K562 (cell line): ENCODE data around the gene TNFRSF18. TPM values are rescaled to one million over a fixed set of nuclear protein-coding genes. Genes with fewer than 3 reads are reported as not detected.

ENCODE experiments used
- ARID1B ChIP-seq: fragments of 450-650 bp; IDR thresholded peaks from 2 replicates; pipeline ENCODE4 v1.6.1; 2016; ENCODE audit warnings: antibody characterized with exemption, mild to moderate bottlenecking, inconsistent platforms
- CBX3 ChIP-seq, 2 experiments: IDR thresholded peaks; 1 replicate in 1 of 2; 2 replicates in 1 of 2; pipeline ENCODE4 v1.6.1; 2012; ENCODE audit warnings: inconsistent platforms in 2 of 2, low read length in 2 of 2, borderline replicate concordance in 1 of 2, control low read depth in 1 of 2
- CHD1 ChIP-seq: fragments of 200-600 bp; sonication (generic); IDR thresholded peaks from one replicate; pipeline ENCODE4 v1.6.1; 2012; ENCODE audit warnings: mild to moderate bottlenecking, moderate library complexity, low read length, inconsistent platforms
- FUS ChIP-seq: fragments of 200-400 bp; formaldehyde crosslinking; optimal IDR thresholded peaks from 2 replicates; pipeline ENCODE3; 2017; ENCODE audit warnings: low read depth, low read length
- KLF6 ChIP-seq: fragments of 250-450 bp; sonication (Bioruptor Pico); IDR thresholded peaks from 2 replicates; pipeline ENCODE4 v1.4.0; 2020; ENCODE audit warnings: mild to moderate bottlenecking, moderate library complexity, borderline replicate concordance
- NCOA6 ChIP-seq: fragments of 450-650 bp; IDR thresholded peaks from 2 replicates; pipeline ENCODE4 v1.6.1; 2017; ENCODE audit warnings: mild to moderate bottlenecking
- NR2C1 ChIP-seq, 2 experiments: fragments of 450-650 bp; IDR thresholded peaks; 2 replicates each; pipeline ENCODE4 v1.6.1; 2017; ENCODE audit warnings: mild to moderate bottlenecking in 2 of 2, antibody characterized with exemption in 1 of 2, inconsistent platforms in 1 of 2, missing compliant biosample characterization in 1 of 2, missing genetic modification characterization in 1 of 2
- NR4A1 ChIP-seq, 2 experiments: fragments of 250-450 bp in 1 of 2; fragments of 450-650 bp in 1 of 2; sonication (Bioruptor Pico) in 1 of 2; IDR thresholded peaks; 2 replicates each; pipeline versions ENCODE4 v1.4.0 to v1.6.1; 2016 to 2020; ENCODE audit warnings: mild to moderate bottlenecking in 2 of 2, missing compliant biosample characterization in 1 of 2, missing genetic modification characterization in 1 of 2, moderate library complexity in 1 of 2
- PHF8 ChIP-seq: fragments of 200-600 bp; sonication (generic); IDR thresholded peaks from 2 replicates; pipeline ENCODE4 v1.6.1; 2012; ENCODE audit warnings: mixed run types, mild to moderate bottlenecking, inconsistent platforms, low read length, moderate library complexity, borderline replicate concordance
- POLR2A ChIP-seq: fragments of 450-650 bp; conservative IDR thresholded peaks from 2 replicates; pipeline ENCODE4 v1.6.1; 2016
- RBM39 ChIP-seq: fragments of 200-400 bp; formaldehyde crosslinking; optimal IDR thresholded peaks from 2 replicates; pipeline ENCODE3; 2018; ENCODE audit warnings: low read depth, low read length
- U2AF1 ChIP-seq: fragments of 200-400 bp; formaldehyde crosslinking; optimal IDR thresholded peaks from 2 replicates; pipeline ENCODE3; 2017; ENCODE audit warnings: mild to moderate bottlenecking, low read depth, low read length, moderate library complexity
- ZC3H11A ChIP-seq: IDR thresholded peaks from 2 replicates; pipeline ENCODE4 v1.6.1; 2012; ENCODE audit warnings: low read depth, low read length, improper control_type of control experiment
- ZNF165 ChIP-seq: fragments of 250-450 bp; sonication (Bioruptor Pico); IDR thresholded peaks from 2 replicates; pipeline ENCODE4 v1.4.0; 2020; ENCODE audit warnings: borderline replicate concordance
- ZNF717 ChIP-seq: fragments of 250-450 bp; sonication (Bioruptor Pico); IDR thresholded peaks from 2 replicates; pipeline ENCODE4 v1.5.0; 2021
- polyA plus RNA-seq, 8 experiments: library from polyadenylated mRNA; depleted of rRNA in 4 of 8; stranded (reverse) in 5 of 8; unstranded in 3 of 8; fragments of >200 nt; fragmentation: Nextera tagmentation in 2 of 8; fragmentation: Illumina TruSeq in 1 of 8; extraction: Ambion mirVana in 2 of 8; extraction: Trizol in 1 of 8; gene quantifications; 2 replicates each; pipeline versions ENCODE4 v1.2.1 to v1.2.3, GENCODE V29; 2011 to 2014; ENCODE audit warnings: inconsistent platforms in 1 of 8, missing spikeins in 1 of 8
- total RNA-seq, 7 experiments: library from RNA; depleted of rRNA in 6 of 7; stranded (reverse); fragments of >200 nt in 6 of 7; fragmentation: Illumina TruSeq in 2 of 7; extraction: Trizol in 2 of 7; gene quantifications; 2 replicates each; pipeline versions ENCODE4 v1.2.1 to v1.2.3, GENCODE V29; 2011 to 2021; ENCODE audit warnings: low replicate concordance in 1 of 7
- TF ChIP-seq, protein P1 (sequence below): sonication (generic); formaldehyde crosslinking; IDR thresholded peaks from 2 replicates; pipeline ENCODE4 v1.8.0; 2023; ENCODE audit warnings: missing genetic modification reagents, mild to moderate bottlenecking, borderline replicate concordance
- TF ChIP-seq, protein P2 (sequence below): fragments of 450-650 bp; IDR thresholded peaks from 2 replicates; pipeline ENCODE4 v1.7.1; 2018; ENCODE audit warnings: mild to moderate bottlenecking, low read depth; ENCODE audit not compliant: partially characterized antibody
- TF ChIP-seq, protein P3 (sequence below): IDR thresholded peaks from 2 replicates; pipeline ENCODE4 v1.6.1; 2012; ENCODE audit warnings: low read depth, low read length, improper control_type of control experiment, borderline replicate concordance

The TNFRSF18 gene
- total and polyA plus RNA-seq, 9 of the 15 experiments (the other 6 are each of a cell fraction or from before 2014, with no cell fraction given) = 0.24 to 0.27 TPM; not detected in 7

- TF ChIP-seq, protein P1, sequence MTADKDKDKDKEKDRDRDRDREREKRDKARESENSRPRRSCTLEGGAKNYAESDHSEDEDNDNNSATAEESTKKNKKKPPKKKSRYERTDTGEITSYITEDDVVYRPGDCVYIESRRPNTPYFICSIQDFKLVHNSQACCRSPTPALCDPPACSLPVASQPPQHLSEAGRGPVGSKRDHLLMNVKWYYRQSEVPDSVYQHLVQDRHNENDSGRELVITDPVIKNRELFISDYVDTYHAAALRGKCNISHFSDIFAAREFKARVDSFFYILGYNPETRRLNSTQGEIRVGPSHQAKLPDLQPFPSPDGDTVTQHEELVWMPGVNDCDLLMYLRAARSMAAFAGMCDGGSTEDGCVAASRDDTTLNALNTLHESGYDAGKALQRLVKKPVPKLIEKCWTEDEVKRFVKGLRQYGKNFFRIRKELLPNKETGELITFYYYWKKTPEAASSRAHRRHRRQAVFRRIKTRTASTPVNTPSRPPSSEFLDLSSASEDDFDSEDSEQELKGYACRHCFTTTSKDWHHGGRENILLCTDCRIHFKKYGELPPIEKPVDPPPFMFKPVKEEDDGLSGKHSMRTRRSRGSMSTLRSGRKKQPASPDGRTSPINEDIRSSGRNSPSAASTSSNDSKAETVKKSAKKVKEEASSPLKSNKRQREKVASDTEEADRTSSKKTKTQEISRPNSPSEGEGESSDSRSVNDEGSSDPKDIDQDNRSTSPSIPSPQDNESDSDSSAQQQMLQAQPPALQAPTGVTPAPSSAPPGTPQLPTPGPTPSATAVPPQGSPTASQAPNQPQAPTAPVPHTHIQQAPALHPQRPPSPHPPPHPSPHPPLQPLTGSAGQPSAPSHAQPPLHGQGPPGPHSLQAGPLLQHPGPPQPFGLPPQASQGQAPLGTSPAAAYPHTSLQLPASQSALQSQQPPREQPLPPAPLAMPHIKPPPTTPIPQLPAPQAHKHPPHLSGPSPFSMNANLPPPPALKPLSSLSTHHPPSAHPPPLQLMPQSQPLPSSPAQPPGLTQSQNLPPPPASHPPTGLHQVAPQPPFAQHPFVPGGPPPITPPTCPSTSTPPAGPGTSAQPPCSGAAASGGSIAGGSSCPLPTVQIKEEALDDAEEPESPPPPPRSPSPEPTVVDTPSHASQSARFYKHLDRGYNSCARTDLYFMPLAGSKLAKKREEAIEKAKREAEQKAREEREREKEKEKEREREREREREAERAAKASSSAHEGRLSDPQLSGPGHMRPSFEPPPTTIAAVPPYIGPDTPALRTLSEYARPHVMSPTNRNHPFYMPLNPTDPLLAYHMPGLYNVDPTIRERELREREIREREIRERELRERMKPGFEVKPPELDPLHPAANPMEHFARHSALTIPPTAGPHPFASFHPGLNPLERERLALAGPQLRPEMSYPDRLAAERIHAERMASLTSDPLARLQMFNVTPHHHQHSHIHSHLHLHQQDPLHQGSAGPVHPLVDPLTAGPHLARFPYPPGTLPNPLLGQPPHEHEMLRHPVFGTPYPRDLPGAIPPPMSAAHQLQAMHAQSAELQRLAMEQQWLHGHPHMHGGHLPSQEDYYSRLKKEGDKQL (CRISPR knock-in tag) = no peak
- TF ChIP-seq ARID1B (peak; percentile 41; the same call in 1 of the 2 replicates), PHF8 (peak; percentile 88), POLR2A (peak; percentile 88), RBM39 (no peak), KLF6 (no peak), CBX3 (IDR thresholded peaks at IDR 0.05; ENCODE audit: borderline replicate concordance in 1 of 2, low read length in 2 of 2) (peak in 1 of 2 experiments; percentile 62; a peak in 1 of 3 replicates), ZNF717 (CRISPR knock-in tag) (0 out of 2 replicates have a peak, but pooled peaks have one; percentile 41), U2AF1 (no peak), NR4A1 (CRISPR knock-in tag; IDR thresholded peaks at IDR 0.05) (0 out of 2 replicates have a peak, but pooled peaks have one; percentile 31), NR4A1 (tag; IDR thresholded peaks at IDR 0.05) (peak; percentile 75), NCOA6 (no peak), ZNF165 (0 out of 2 replicates have a peak, but pooled peaks have one; percentile 29), NR2C1 (IDR thresholded peaks at IDR 0.05) (no peak), NR2C1 (tag; IDR thresholded peaks at IDR 0.05) (no peak), CHD1 (peak; percentile 63), FUS (no peak), ZC3H11A (no peak)
- TF ChIP-seq, protein P2, sequence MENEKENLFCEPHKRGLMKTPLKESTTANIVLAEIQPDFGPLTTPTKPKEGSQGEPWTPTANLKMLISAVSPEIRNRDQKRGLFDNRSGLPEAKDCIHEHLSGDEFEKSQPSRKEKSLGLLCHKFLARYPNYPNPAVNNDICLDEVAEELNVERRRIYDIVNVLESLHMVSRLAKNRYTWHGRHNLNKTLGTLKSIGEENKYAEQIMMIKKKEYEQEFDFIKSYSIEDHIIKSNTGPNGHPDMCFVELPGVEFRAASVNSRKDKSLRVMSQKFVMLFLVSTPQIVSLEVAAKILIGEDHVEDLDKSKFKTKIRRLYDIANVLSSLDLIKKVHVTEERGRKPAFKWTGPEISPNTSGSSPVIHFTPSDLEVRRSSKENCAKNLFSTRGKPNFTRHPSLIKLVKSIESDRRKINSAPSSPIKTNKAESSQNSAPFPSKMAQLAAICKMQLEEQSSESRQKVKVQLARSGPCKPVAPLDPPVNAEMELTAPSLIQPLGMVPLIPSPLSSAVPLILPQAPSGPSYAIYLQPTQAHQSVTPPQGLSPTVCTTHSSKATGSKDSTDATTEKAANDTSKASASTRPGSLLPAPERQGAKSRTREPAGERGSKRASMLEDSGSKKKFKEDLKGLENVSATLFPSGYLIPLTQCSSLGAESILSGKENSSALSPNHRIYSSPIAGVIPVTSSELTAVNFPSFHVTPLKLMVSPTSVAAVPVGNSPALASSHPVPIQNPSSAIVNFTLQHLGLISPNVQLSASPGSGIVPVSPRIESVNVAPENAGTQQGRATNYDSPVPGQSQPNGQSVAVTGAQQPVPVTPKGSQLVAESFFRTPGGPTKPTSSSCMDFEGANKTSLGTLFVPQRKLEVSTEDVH = no peak
- TF ChIP-seq, protein P3, sequence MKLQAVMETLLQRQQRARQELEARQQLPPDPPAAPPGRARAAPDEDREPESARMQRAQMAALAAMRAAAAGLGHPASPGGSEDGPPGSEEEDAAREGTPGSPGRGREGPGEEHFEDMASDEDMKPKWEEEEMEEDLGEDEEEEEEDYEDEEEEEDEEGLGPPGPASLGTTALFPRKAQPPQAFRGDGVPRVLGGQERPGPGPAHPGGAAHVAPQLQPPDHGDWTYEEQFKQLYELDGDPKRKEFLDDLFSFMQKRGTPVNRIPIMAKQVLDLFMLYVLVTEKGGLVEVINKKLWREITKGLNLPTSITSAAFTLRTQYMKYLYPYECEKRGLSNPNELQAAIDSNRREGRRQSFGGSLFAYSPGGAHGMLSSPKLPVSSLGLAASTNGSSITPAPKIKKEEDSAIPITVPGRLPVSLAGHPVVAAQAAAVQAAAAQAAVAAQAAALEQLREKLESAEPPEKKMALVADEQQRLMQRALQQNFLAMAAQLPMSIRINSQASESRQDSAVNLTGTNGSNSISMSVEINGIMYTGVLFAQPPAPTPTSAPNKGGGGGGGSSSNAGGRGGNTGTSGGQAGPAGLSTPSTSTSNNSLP = no peak
Measured at GRCh38 chr1:1157426-1157913, 48.9 kb downstream of the TNFRSF18 start (continued).
